Measurements from ENCODE around the gene CGB7.

The CGB7 gene

GRCh38 chr19:49057636-49058234 is at the start of gene CGB7:
Gene CGB7 (minus strand): TSS chr19:49057749. CDS start chr19:49055375, 2,374 bp downstream.
- no peak for TF ChIP-seq CTCF (IDR thresholded peaks at IDR 0.05; ENCODE audit: low read depth, low read length)
- DNase-seq (ENCODE audit: low read depth in 2 of 2) = peak; percentile 54 to 61
- H3K4me3 ChIP-seq (replicated peaks in 1 of 2; ENCODE audit: low read depth in 2 of 2, low read length in 2 of 2) = peak within 1 kb of the TSS; percentile 49 to 60

- peak; percentile 84 for TF ChIP-seq CTCF (IDR thresholded peaks at IDR 0.05; ENCODE audit: low read depth, low read length)
- peak; percentile 58 to 59 for DNase-seq (ENCODE audit: low read depth in 2 of 2)
- no peak overlapping the region for H3K4me3 ChIP-seq (replicated peaks in 1 of 2; ENCODE audit: low read depth in 2 of 2, low read length in 2 of 2)
Observed at GRCh38 chr19:49106648-49107135, 49.1 kb upstream of the CGB7 start.

- H3K4me3 ChIP-seq (replicated peaks in 1 of 2; ENCODE audit: low read depth in 2 of 2, low read length in 2 of 2) = no peak overlapping the region
- DNase-seq (ENCODE audit: low read depth in 2 of 2) = no peak
- TF ChIP-seq CTCF (IDR thresholded peaks at IDR 0.05; ENCODE audit: low read depth, low read length) = no peak
Observed at GRCh38 chr19:49104229-49104864, 46.8 kb upstream of the CGB7 start.

GRCh38 chr19:49103331-49104085 is 46.0 kb upstream of the CGB7 start:
- no peak for TF ChIP-seq CTCF (IDR thresholded peaks at IDR 0.05; ENCODE audit: low read depth, low read length)
- no peak for DNase-seq (ENCODE audit: low read depth in 2 of 2)
- H3K4me3 ChIP-seq (replicated peaks in 1 of 2; ENCODE audit: low read depth in 2 of 2, low read length in 2 of 2) = no peak overlapping the region

GRCh38 chr19:49102303-49102702 is 44.8 kb upstream of the CGB7 start:
- TF ChIP-seq CTCF (IDR thresholded peaks at IDR 0.05; ENCODE audit: low read depth, low read length) = no peak
- no peak for DNase-seq (ENCODE audit: low read depth in 2 of 2)
- H3K4me3 ChIP-seq (replicated peaks in 1 of 2; ENCODE audit: low read depth in 2 of 2, low read length in 2 of 2) = no peak overlapping the region

GRCh38 chr19:49101160-49101559 is 43.6 kb upstream of the CGB7 start:
- DNase-seq (ENCODE audit: low read depth in 2 of 2) = no peak
- TF ChIP-seq CTCF (IDR thresholded peaks at IDR 0.05; ENCODE audit: low read depth, low read length) = no peak
- H3K4me3 ChIP-seq (replicated peaks in 1 of 2; ENCODE audit: low read depth in 2 of 2, low read length in 2 of 2) = no peak overlapping the region
